Endothelial cell (in vitro differentiated cells): Measurements from ENCODE around the gene ANTXR1. TPM values are rescaled to one million over a fixed set of nuclear protein-coding genes. Genes with fewer than 3 reads are reported as not detected.

ENCODE experiments used
- DNase-seq: peaks from one replicate; pipeline ENCODE4 v3.0.0; 2021; ENCODE audit warnings: low spot score
- H3K27ac Mint-ChIP-seq: one replicate; pipeline ENCODE4 v1.8.0; 2021; ENCODE audit warnings: mixed read lengths, inconsistent platforms; ENCODE audit not compliant: unreplicated experiment
- H3K27me3 Mint-ChIP-seq: one replicate; pipeline ENCODE4 v1.8.0; 2021; ENCODE audit warnings: mild to moderate bottlenecking, moderate library complexity, mixed read lengths, inconsistent platforms; ENCODE audit not compliant: unreplicated experiment
- H3K36me3 Mint-ChIP-seq: one replicate; pipeline ENCODE4 v1.8.0; 2021; ENCODE audit warnings: mild to moderate bottlenecking, low read depth, mixed read lengths, inconsistent platforms; ENCODE audit not compliant: unreplicated experiment
- H3K4me1 Mint-ChIP-seq: one replicate; pipeline ENCODE4 v1.8.0; 2021; ENCODE audit warnings: mild to moderate bottlenecking, mixed read lengths, inconsistent platforms; ENCODE audit not compliant: unreplicated experiment
- H3K4me3 Mint-ChIP-seq: one replicate; pipeline ENCODE4 v1.8.0; 2021; ENCODE audit warnings: mild to moderate bottlenecking, mixed read lengths, inconsistent platforms; ENCODE audit not compliant: unreplicated experiment
- H3K9me3 Mint-ChIP-seq: one replicate; pipeline ENCODE4 v1.8.0; 2021; ENCODE audit warnings: mixed read lengths, inconsistent platforms; ENCODE audit not compliant: unreplicated experiment
- total RNA-seq: library from RNA; stranded (reverse); fragmentation: NEBNext Ultra II Directional; extraction: Animal tissue kit (Norgen Biotek cat#: 25700); gene quantifications from one replicate; pipeline ENCODE4 v1.2.1, GENCODE V29; 2021; ENCODE audit not compliant: unreplicated experiment
- TF ChIP-seq, protein P1 (sequence below): fragments of 200-600 bp; sonication (generic); IDR thresholded peaks from one replicate; pipeline ENCODE4 v1.5.0; 2021; ENCODE audit warnings: antibody characterized with exemption; ENCODE audit not compliant: unreplicated experiment

The ANTXR1 gene
- total RNA-seq, 1 donor from 2014 or later, result 7.5 TPM

DNA sequence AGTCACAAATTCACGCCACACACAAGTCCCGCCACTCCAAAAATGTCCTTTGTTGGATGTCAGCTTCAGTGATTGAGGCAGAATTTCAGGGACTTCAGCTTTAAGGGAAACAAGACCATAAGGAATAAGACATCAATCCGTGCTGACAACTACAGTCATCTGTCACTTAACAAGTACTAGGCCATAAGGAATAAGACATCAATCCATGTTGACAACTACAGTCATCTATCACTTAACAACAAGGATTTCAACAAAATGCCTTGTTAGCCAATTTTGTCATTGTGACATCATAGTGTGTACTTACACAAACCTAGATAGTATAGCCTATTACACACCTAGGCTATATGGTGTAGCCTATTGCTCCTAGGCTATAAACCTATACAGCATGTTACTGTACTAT is 58.0 kb downstream of the ANTXR1 start:
- TF ChIP-seq, protein P1, sequence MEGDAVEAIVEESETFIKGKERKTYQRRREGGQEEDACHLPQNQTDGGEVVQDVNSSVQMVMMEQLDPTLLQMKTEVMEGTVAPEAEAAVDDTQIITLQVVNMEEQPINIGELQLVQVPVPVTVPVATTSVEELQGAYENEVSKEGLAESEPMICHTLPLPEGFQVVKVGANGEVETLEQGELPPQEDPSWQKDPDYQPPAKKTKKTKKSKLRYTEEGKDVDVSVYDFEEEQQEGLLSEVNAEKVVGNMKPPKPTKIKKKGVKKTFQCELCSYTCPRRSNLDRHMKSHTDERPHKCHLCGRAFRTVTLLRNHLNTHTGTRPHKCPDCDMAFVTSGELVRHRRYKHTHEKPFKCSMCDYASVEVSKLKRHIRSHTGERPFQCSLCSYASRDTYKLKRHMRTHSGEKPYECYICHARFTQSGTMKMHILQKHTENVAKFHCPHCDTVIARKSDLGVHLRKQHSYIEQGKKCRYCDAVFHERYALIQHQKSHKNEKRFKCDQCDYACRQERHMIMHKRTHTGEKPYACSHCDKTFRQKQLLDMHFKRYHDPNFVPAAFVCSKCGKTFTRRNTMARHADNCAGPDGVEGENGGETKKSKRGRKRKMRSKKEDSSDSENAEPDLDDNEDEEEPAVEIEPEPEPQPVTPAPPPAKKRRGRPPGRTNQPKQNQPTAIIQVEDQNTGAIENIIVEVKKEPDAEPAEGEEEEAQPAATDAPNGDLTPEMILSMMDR, result no peak

GRCh38 chr2:69073928-69074570 is 61.1 kb downstream of the ANTXR1 start:
- Mint-ChIP-seq H3K9me3 (no peaks in the 10 kb centered on the region), H3K36me3 (no peaks in the 10 kb centered on the region), H3K27me3 (no peaks in the 10 kb centered on the region), H3K27ac (no peak overlapping the region), H3K4me1 (no peaks in the 10 kb centered on the region), H3K4me3 (no peak overlapping the region)
- TF ChIP-seq, protein P1, result no peak
- DNase-seq, result no peak

More for the DNA sequence above, 58.0 kb downstream of the ANTXR1 start:
- H3K27me3 Mint-ChIP-seq, result no peaks in the 10 kb centered on the region
- H3K36me3 Mint-ChIP-seq, result no peaks in the 10 kb centered on the region
- H3K4me1 Mint-ChIP-seq, result no peaks in the 10 kb centered on the region
- H3K4me3 Mint-ChIP-seq, result no peak overlapping the region
- no peaks in the 10 kb centered on the region for H3K9me3 Mint-ChIP-seq
- DNase-seq, result no peak
- H3K27ac Mint-ChIP-seq, result no peak overlapping the region

DNA sequence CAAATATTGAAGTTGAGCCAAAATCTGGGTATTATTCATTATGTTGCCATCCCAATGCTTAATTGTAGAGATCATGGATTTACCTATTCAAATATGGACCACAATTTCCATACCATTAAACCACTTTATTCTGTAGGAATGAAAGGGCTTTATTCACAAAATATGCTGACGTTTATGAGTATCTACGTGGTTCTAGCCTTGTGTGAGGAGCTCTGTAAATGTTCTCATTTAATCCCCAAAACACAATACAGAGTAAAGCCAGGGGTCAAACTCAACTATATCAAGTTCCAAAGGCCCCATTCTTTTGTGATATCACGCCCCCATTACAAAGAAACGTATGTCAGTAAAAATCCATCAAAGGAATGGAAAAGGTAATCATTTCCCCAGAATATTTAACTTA is 61.9 kb downstream of the ANTXR1 start:
- no peaks in the 10 kb centered on the region for H3K36me3 Mint-ChIP-seq
- no peak overlapping the region for H3K4me3 Mint-ChIP-seq
- no peaks in the 10 kb centered on the region for H3K9me3 Mint-ChIP-seq

GRCh38 chr2:69075486-69075885 is 62.5 kb downstream of the ANTXR1 start:
- no peak for DNase-seq
- H3K4me3 Mint-ChIP-seq, result no peak overlapping the region
- no peak overlapping the region for H3K27ac Mint-ChIP-seq
- H3K9me3 Mint-ChIP-seq, result no peaks in the 10 kb centered on the region
- TF ChIP-seq, protein P1, result no peak
- H3K27me3 Mint-ChIP-seq, result no peaks in the 10 kb centered on the region
- H3K4me1 Mint-ChIP-seq, result no peaks in the 10 kb centered on the region
- no peaks in the 10 kb centered on the region for H3K36me3 Mint-ChIP-seq

More for the DNA sequence above, 61.9 kb downstream of the ANTXR1 start:
- no peak overlapping the region for H3K27ac Mint-ChIP-seq
- DNase-seq, result no peak
- no peaks in the 10 kb centered on the region for H3K27me3 Mint-ChIP-seq
- H3K4me1 Mint-ChIP-seq, result no peaks in the 10 kb centered on the region
- TF ChIP-seq, protein P1, result no peak

- no peak overlapping the region for H3K4me3 Mint-ChIP-seq
- H3K9me3 Mint-ChIP-seq, result no peaks in the 10 kb centered on the region
- H3K27ac Mint-ChIP-seq, result no peak overlapping the region
- H3K27me3 Mint-ChIP-seq, result no peaks in the 10 kb centered on the region
- H3K4me1 Mint-ChIP-seq, result no peaks in the 10 kb centered on the region
- no peaks in the 10 kb centered on the region for H3K36me3 Mint-ChIP-seq
- DNase-seq, result no peak
- TF ChIP-seq, protein P1, result no peak
Observed at GRCh38 chr2:69076601-69077000, 63.6 kb downstream of the ANTXR1 start.
